ENCODE measurements around the gene ERN2. TPM values are rescaled to one million over a fixed set of nuclear protein-coding genes. Genes with fewer than 3 reads are reported as not detected.
A peak's percentile ranks its signal among the peaks of the same experiment; 100 is the strongest.

Gene ERN2
- total and polyA plus RNA-seq, 2 of the 13 experiments (the other 11 are each of a cell fraction or from before 2014, with no cell fraction given), result 2.2 to 3.5 TPM

DNA sequence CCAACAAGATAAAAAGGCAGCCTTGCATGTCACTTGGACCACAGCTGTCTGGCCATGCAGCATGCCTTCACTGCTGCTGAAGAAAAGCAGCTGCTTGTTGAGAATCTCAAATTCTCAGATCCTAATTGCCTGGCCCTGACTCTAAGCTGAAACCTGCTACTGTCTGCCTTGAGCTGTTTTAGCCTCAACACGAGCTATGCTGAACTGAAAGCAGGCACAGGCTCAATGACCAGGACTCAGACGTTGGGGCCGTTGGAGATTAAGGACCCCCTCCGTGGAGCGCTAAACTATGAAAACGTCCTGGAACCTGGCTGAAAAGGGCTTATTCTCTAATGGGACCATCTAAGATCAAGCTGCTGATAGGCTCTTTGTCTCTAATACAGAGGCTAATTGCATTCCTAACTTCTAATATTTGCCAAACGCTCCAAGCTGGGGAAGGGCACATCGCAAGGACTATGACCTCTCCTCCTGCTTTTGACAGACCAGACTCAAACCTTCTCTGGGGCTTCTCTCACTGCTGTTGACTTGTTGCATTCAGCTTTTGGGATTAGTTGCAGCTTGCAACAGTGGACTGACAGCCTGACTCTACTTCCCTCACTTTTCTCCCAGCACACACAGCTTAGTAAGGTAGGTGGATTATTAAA, 38.9 kb downstream of the ERN2 start (continued):
- TF ChIP-seq, protein P1, sequence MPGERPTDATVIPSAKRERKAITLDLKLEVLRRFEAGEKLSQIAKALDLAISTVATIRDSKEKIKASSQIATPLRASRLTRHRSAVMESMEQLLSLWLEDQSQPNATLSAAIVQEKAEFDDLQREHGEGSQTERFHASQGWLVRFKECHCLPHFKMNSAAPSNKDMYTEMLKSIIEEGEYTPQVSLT (CRISPR knock-in tag; IDR thresholded peaks at IDR 0.05; ENCODE audit: borderline replicate concordance, low read depth), result no peak
- no peak for TF ChIP-seq GATAD1 (CRISPR knock-in tag; IDR thresholded peaks at IDR 0.05)
- no peak for TF ChIP-seq ZNF550 (CRISPR knock-in tag; IDR thresholded peaks at IDR 0.05; ENCODE audit: borderline replicate concordance)
- TF ChIP-seq, protein P2, sequence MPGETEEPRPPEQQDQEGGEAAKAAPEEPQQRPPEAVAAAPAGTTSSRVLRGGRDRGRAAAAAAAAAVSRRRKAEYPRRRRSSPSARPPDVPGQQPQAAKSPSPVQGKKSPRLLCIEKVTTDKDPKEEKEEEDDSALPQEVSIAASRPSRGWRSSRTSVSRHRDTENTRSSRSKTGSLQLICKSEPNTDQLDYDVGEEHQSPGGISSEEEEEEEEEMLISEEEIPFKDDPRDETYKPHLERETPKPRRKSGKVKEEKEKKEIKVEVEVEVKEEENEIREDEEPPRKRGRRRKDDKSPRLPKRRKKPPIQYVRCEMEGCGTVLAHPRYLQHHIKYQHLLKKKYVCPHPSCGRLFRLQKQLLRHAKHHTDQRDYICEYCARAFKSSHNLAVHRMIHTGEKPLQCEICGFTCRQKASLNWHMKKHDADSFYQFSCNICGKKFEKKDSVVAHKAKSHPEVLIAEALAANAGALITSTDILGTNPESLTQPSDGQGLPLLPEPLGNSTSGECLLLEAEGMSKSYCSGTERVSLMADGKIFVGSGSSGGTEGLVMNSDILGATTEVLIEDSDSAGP (CRISPR knock-in tag; IDR thresholded peaks at IDR 0.05; ENCODE audit: borderline replicate concordance), result no peak
- no peak; the same call in 1 of the 2 replicates for TF ChIP-seq ZKSCAN8 (CRISPR knock-in tag; IDR thresholded peaks at IDR 0.05; ENCODE audit: borderline replicate concordance)
- no peak for TF ChIP-seq RXRB (CRISPR knock-in tag; IDR thresholded peaks at IDR 0.05; ENCODE audit: borderline replicate concordance)
- no peak for TF ChIP-seq CHCHD3 (CRISPR knock-in tag; IDR thresholded peaks at IDR 0.05)

DNA sequence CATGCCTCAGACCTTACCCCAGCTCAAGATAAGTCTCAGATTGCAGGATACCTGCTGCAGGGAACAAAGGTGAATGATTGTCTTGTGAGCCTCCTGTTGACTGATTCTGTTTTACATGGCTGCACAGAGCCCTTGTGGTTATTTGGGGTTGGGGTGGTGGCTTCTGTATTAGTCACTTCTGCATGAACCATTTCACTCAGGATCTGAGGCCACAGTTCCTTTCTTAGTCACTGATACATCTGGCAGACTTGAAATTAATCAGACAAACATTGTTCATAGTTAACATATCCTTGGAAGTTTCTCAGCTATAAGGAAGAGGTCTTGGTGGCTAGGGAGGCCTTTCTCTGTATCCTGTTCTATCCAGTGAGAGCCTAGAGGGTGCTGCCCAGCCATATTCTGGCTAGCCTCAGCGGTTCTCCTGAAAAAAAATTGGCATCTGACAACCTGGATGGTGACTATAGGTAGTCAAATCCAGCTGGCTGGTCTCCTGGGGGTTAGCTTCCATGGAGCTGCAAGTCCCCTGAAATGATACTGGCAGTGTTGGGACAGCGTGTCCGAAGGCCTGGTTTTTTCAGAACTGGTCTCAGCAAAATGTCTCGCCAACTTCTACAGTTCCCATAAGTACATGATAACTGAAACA, 42.8 kb downstream of the ERN2 start:
- no peak overlapping the region for H3K27ac ChIP-seq (ENCODE audit: extremely low read length, insufficient read depth, low read length)
- intact Hi-C loops (cut with micrococcal nuclease; ENCODE audit: unreplicated experiment), result no loop called here
- BruUV-seq (replicated peaks), result no TSS peak
- ChIA-PET POLR2A (no interaction called here), CTCF (ENCODE audit: low intra/inter-chr PET ratio, low total read pairs) (no interaction called here)
- no peaks in the 10 kb centered on the region for H3K27me3 ChIP-seq (ENCODE audit: control insufficient read depth in 1 of 2, insufficient read depth in 2 of 2, low read length in 2 of 2)
- no peak overlapping the region for H3K4me2 ChIP-seq (ENCODE audit: low read depth, low read length)
- no peak overlapping the region for H3K9ac ChIP-seq (ENCODE audit: insufficient read depth, low read depth, low read length)
- TF ChIP-seq FOXO4 (CRISPR knock-in tag; conservative IDR thresholded peaks at IDR 0.05) (0 out of 2 replicates have a peak, but pooled peaks have one; percentile 5), RBM22 (optimal IDR thresholded peaks at IDR 0.05; ENCODE audit: low read length) (peak; percentile 18), ZNF430 (CRISPR knock-in tag; IDR thresholded peaks at IDR 0.05) (no peak), POLR2AphosphoS5 (IDR thresholded peaks at IDR 0.05; ENCODE audit: low read depth, low read length) (peak; percentile 1; the same call in 1 of the 2 replicates)
- in situ Hi-C loops (cut with HindIII; ENCODE audit: extremely low pct_ligation_motif_present, low pct_unique_long_range_greater_than_20kb), result no loop called here
- ATAC-seq, result no peak
- H3K79me2 ChIP-seq (ENCODE audit: insufficient read depth, low read length), result no peaks in the 10 kb centered on the region
- H3K4me1 ChIP-seq (ENCODE audit: insufficient read depth, low read length), result peaks cover 21% of the 10 kb centered on the region
- no peaks in the 10 kb centered on the region for H3K9me3 ChIP-seq (ENCODE audit: low read length)
- H2AFZ ChIP-seq (ENCODE audit: low read length), result no peak overlapping the region
- H3K36me3 ChIP-seq (replicated peaks in 1 of 2; ENCODE audit: control insufficient read depth in 1 of 2, insufficient read depth in 2 of 2, low read length in 2 of 2), result peaks cover 26 to 69% of the 10 kb centered on the region in 2 experiments
- DNase-seq (ENCODE audit: low spot score), result no peak
- 96% methylated on average over 4 of the region's 4 CpGs for WGBS (ENCODE audit: low lambda C conversion rate)
- H4K20me1 ChIP-seq (ENCODE audit: insufficient read depth, low read length), result no peaks in the 10 kb centered on the region
- FAIRE-seq, result no peak
- no peak overlapping the region for H3K4me3 ChIP-seq (replicated peaks in 1 of 3; ENCODE audit: insufficient read depth in 1 of 3, low read depth in 2 of 3, low read length in 3 of 3)

All from HepG2 (cell line).